ENCODE results near the gene USB1.

Gene USB1, protein sequence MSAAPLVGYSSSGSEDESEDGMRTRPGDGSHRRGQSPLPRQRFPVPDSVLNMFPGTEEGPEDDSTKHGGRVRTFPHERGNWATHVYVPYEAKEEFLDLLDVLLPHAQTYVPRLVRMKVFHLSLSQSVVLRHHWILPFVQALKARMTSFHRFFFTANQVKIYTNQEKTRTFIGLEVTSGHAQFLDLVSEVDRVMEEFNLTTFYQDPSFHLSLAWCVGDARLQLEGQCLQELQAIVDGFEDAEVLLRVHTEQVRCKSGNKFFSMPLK

DNA sequence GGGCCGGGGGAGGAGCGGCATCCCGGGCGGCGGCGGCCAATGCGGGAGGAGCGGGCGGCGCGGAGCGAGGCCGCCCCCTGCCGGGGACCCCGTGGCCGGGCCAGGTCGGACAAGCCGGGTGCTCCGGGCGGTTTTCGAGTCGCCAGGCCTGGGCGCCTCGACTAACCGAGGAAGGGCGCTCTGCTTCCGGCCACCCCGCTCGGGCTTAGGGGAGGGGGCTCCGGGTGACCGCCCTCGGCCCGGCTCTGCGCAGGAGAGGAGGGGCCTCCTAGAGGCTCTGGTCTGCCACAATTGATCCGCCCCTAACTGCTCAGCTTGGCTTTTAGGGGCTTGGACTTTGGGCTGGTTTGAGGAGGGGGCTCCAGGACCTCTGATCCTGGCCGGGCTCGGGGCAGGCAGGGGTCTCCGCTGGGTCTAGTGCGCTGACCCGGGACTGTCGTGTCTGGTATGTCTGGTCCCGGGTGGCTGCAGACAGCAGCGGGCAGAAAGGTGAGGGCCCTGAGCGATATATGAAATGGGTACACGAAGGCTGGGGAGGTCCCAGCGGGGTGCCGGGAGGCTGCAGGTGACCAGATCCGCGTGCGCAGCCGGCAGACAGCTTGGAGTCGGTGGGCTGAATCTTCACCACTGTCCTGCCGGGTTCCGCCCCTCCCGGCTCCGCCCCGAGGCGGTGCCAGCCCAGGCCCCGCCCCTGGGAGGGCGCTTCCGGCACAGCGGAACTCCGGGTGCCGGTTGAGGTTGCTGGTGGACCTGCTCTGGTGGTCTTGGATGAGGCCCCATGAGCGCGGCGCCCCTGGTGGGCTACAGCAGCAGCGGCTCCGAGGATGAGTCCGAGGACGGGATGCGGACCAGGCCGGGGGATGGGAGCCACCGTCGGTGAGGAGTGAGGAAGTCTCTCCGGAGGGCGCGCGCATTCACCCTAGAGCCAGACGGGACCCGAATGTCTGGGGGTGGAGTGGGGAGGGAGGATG is at the start of gene USB1:
Gene USB1 (plus strand): TSS at position 702 of the 971 bp plus-strand sequence. CDS start 77 bp downstream, at position 779.
- DNase-seq = peak in 57 of 58 donors; percentile 23 to 89 (median 79)

DNA sequence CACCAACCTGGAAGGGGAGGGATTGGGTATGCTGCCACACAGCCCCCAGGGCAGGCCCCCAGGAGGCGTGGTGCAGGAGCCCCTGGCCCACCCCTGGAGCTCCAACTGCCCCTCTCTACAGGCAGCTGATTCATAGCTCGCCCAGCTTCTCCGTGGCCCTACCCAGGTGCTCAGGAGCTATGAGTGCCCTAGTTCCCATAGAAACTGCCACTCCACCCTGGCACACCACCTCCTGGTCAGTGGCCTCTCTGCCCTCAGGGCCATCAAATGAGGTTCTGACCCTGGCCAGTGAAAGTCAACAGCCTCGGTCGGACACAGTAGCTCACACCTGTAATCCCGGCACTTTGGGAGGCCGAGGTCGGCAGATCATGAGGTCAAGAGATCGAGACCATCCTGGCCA is 48.3 kb upstream of the USB1 start:
- no peak for DNase-seq

DNA sequence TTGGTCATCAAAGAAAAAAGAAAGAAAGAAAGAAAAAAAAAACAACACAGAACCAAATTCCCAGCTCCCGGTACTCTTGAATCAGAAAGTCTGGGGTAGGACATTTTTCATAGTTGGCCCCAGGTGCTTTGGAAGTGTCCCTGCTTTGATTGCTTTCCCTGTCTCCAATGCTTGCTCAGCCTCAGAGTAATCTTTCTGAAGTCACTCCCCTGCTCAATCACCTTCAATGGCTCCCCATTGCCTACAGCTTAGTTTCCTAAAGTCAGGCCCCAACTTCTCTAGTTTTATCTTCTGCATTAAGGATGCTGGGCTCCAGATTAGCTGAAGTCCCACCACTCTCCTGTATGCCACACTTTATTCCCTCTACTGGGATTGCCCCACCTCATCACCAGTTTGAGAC is 47.4 kb upstream of the USB1 start:
- no peak for DNase-seq

- no peak for DNase-seq
Measured at GRCh38 chr16:57955572-57956188, 45.5 kb upstream of the USB1 start.

GRCh38 chr16:57956270-57956808 is 44.9 kb upstream of the USB1 start:
- DNase-seq = no peak

DNA sequence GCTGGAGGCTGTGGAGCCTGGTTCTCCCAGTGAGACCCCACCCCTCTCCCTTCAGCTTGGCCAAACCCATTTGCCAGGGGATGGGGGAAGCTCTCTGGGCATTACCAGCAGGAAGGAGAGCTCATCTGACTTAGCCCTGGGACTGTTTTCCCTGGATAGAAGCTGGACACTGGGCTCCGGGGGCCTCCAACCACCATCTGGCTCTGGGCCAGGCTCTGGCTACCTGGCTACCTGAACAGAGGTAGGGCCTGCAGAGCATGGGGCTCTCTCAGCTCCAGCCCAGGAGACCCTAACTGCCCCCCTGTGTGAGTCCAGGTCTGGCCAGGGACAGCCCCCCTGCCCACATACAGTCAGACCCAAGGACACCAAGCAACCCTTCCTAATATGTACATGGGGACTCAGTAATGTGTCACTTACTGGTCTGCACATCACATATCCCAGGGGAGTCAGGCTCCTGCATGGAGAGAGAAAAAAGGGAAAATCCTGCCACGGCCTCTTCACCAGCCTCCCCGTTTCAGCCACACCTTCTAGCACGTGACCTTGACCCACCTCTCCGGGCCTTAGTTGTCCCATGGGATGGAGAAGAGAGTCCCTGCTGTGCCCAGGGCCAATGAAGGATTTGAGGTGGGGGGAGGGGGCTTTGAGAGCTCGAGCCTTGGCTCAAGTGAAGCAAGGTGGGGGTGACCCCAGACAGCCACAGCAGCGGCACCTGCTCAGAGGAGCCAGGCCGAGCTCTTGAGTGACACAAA is 44.1 kb upstream of the USB1 start:
- no peak for DNase-seq

GRCh38 chr16:57957673-57958392 is 43.4 kb upstream of the USB1 start:
- DNase-seq = no peak

- DNase-seq = no peak
Measured at GRCh38 chr16:57958544-57958943, 42.7 kb upstream of the USB1 start.

- DNase-seq = no peak
Measured at GRCh38 chr16:57959121-57959520, 42.1 kb upstream of the USB1 start.

DNA sequence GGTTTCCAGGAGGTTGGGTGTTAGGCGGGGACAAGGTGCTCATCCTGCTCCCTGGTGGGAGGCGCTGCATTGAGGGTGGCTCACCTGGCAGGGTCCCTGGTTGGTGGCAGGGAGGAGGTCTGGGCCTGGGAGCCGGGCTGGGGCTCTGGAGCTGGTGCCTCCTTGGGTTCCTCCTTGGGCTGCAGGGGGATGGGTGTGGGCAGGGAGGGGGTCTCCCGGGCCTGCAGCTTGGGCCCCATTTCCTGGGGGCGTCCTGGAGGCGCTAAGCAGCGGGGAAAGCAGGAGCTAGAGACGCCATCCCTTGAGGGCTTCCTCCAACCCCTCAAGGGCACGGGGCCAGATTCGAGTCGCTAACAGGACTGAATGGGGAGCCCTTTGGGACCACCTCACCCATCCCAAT is 41.4 kb upstream of the USB1 start:
- no peak for DNase-seq

GRCh38 chr16:57960310-57960709 is 40.9 kb upstream of the USB1 start:
- DNase-seq = no peak

- no peak for DNase-seq
Measured at GRCh38 chr16:57960826-57961472, 40.3 kb upstream of the USB1 start.

- DNase-seq = no peak
Measured at GRCh38 chr16:57961538-57961937, 39.7 kb upstream of the USB1 start.

DNA sequence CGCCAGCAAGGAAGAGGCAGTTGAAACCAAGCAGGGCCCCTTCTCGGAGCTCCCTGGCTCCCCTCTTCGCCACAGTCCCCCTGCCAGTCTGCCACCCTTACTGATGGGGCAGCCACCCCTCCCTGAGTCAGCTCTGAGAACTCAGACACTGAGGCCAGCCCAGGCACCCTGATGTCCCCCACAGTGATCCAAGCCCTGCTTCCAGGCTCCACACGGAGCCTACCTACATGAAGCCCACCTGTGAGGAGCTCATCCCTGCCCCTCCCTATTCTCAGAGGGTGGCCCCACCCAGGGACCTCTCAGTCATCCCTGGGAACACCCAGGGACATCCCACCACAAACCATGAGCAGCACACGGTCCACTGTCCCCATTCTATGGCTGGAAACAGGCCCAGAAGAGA is 39.2 kb upstream of the USB1 start:
- DNase-seq = no peak

DNA sequence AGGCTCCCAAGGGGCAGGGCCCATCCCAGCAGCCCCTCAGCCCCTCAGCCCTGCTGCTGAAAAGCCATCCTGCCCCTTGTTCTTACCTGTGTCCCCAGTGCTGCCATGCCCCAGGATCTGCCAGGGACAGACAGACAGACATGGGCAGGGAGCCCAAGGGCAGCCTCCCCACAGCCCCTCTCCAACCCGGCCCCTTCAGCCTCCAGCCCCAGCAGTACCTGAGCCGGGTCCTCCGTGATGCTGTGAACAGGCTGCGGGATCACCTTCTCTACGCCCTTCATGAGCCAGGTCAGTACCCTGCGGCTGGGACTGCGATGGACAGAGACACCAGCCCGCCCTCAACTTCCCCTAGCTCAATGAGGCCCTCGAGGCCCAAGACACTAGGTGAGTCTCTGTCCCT is 38.5 kb upstream of the USB1 start:
- no peak for DNase-seq

- no peak for DNase-seq
Measured at GRCh38 chr16:57964157-57964700, 37.0 kb upstream of the USB1 start.

GRCh38 chr16:57966204-57966771 is 34.9 kb upstream of the USB1 start:
- DNase-seq = no peak

DNA sequence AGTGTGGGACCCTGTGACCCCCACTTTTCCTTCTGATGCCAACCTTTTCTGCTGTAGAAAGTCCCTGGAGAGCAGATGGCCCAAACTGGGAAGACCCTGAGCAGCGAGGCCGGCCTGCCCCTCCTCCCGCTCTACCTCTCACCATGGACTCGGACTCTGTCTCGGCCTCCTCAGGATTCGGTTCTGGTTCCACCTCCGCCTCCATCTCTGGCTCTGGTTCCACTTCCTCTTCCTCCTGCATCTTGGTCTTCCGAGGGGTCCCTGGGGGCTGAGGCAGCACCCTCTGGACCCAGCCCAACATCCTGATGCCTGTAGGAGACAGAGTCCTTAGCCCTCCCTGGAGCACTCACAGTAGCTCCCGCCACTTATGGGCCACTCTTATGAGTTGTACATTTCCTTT is 34.2 kb upstream of the USB1 start:
- no peak for DNase-seq

DNA sequence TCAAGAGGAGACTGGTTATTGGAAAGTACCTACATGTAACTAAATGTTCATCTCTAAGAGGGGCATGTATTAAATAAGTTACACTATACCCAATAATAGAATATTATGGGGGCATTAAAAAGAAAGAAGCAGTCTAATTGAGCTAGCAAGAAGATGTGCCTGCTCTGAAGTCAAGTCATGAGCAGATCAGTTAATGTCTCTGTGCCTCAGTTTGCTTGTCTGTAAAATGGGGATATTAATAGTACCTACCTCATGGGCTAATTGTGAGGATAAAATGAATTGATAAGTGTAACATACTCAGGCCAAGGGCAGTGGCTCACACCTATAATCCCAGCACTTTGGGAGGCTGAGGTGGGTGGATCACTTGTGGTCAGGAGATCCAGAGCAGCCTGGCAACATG is 33.3 kb upstream of the USB1 start:
- no peak for DNase-seq

All from anterior cingulate cortex (tissue), 58 donors.